ENCODE data around the gene LRMDA.

The LRMDA gene

DNA sequence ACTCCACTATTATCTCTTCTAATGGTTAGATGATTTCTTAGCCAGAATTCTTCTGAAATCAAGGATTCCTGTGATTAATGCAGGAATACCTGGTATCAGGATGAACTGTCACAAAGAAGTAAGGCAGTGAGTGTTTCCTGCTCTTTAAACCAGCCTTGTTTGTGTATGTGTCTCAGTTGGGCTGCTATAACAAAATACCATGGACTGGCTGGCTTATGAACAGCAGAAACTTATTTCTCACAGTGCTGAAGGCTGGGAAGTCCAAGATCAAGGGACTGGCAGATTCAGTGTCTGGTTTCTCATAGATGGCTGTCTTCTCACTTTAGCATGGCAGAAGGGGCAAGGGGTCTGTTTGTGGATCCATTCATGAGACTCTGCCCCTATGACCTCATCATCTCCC, 42.7 kb downstream of the LRMDA start:
- no peak for DNase-seq (ENCODE audit: low read depth)
- no peak overlapping the region for H3K4me3 ChIP-seq (ENCODE audit: low read depth, low read length)
- TF ChIP-seq, protein P1, sequence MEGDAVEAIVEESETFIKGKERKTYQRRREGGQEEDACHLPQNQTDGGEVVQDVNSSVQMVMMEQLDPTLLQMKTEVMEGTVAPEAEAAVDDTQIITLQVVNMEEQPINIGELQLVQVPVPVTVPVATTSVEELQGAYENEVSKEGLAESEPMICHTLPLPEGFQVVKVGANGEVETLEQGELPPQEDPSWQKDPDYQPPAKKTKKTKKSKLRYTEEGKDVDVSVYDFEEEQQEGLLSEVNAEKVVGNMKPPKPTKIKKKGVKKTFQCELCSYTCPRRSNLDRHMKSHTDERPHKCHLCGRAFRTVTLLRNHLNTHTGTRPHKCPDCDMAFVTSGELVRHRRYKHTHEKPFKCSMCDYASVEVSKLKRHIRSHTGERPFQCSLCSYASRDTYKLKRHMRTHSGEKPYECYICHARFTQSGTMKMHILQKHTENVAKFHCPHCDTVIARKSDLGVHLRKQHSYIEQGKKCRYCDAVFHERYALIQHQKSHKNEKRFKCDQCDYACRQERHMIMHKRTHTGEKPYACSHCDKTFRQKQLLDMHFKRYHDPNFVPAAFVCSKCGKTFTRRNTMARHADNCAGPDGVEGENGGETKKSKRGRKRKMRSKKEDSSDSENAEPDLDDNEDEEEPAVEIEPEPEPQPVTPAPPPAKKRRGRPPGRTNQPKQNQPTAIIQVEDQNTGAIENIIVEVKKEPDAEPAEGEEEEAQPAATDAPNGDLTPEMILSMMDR (IDR thresholded peaks at IDR 0.05; ENCODE audit: insufficient read depth, low read depth, low read length, missing control alignments), result no peak

DNA sequence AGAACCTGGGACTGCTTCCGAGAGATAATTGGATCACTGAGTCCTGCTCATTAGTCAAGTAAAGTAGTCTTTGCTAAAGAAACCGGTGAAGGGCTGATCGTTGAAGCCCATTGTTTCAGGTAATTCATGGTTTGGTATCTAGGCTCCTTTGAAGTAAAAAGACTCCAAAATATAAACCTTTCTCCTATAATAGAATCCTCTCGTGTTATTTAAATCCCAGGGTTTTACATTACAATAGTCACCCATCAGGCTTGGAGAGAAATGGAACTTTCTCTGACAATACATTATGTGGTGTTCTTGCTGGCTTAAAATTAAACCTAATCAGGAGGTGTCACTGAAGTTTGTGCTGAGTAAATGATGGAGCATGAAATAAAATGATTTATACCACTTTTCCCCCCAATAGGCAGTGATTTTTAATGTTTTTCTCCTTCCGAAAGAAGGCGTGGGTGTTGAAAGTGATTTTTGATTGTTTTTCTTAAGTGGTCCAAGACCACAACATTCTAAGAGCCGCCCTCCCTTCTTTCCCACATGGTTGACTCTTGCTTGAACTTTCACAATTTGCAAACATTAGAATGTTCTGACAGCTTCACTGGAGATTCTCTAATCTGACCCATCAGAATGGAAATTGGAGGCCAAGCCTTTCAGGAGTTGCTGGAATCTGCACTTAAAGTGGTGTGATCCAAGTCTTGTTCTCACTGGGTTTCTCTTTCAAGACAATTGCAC, 44.2 kb downstream of the LRMDA start:
- no peak for DNase-seq (ENCODE audit: low read depth)
- TF ChIP-seq, protein P1 (IDR thresholded peaks at IDR 0.05; ENCODE audit: insufficient read depth, low read depth, low read length, missing control alignments), result no peak
- H3K4me3 ChIP-seq (ENCODE audit: low read depth, low read length), result no peak overlapping the region

DNA sequence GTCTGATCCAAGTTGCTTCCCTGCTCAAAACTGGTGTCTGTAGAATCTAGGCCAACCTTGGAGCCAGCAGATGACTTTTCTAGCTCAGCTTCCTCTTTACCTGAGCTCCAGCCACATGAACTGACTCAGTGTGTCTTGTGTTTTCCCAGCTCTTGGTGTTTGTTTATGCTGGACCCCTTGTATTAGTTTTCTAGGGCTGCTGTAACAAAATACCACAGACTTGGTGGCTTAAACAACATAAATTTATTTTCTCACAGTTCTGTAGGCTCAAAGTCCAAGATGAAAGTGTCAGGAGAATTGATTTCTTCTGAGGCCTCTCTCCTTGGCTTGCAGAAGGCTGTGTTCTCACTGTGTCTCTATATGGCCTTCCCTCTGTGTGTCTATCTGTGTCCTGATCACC, 45.1 kb downstream of the LRMDA start:
- DNase-seq (ENCODE audit: low read depth), result no peak
- TF ChIP-seq, protein P1 (IDR thresholded peaks at IDR 0.05; ENCODE audit: insufficient read depth, low read depth, low read length, missing control alignments), result no peak
- H3K4me3 ChIP-seq (ENCODE audit: low read depth, low read length), result no peak overlapping the region

DNA sequence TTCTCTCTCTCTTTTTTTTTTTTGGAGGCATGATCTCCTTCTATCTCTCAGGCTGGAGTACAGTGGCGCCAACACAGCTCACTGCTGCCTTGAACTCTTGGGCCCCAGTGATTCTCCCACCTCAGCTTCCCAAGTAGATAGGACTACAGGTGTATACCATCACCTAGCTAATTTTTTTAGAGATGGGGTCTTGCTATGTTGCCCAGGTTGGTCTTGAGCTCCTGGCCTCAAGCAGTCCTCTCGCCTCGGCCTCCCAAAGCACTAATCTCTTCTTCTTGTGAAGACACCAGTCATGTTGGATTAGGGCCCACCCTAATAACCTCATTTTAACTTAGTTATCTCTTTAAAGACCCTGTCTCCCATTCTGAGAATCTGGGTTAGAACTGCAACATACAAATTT, 45.6 kb downstream of the LRMDA start:
- DNase-seq (ENCODE audit: low read depth), result no peak
- H3K4me3 ChIP-seq (ENCODE audit: low read depth, low read length), result no peak overlapping the region
- TF ChIP-seq, protein P1 (IDR thresholded peaks at IDR 0.05; ENCODE audit: insufficient read depth, low read depth, low read length, missing control alignments), result no peak

DNA sequence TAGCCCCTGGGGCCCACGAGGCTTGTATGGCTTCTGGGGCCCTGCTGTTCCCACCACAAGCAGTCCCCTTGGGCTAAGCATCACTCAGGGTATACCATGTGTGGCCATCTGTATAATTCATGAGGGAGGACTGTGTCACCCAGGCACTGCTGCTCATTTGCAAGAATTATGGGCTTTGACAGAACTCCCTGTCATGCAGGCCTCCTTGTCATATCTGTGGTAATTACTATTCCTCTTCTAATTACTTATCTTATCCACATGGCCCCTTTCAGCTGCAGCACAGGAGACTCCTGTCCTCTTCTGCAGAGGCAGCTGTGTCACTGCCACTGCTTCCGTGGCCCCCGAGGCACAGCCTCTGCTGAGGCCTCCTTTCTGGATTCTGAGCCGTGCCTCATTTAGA, 46.3 kb downstream of the LRMDA start:
- TF ChIP-seq, protein P1 (IDR thresholded peaks at IDR 0.05; ENCODE audit: insufficient read depth, low read depth, low read length, missing control alignments), result no peak

DNA sequence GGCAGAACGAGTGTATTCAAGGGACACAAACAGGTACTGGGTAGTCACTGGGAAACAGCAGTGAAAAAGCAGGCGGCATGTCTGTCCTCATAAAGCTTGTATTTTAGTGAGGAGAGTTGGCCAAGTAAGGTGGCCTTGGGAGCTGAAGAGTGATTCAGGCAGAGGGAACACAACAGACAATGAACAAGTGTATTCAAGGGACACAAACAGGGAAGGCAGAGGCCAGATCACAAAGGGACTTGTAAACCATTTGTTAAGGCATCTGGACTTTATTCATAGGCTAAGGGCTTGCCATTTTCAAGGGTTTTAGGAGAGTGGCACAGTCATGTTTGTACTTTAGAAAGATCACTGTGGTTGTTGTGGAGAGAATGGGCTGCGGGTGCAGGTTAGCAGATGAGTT, 49.0 kb downstream of the LRMDA start:
- no peak for DNase-seq (ENCODE audit: low read depth)
- TF ChIP-seq, protein P1 (IDR thresholded peaks at IDR 0.05; ENCODE audit: insufficient read depth, low read depth, low read length, missing control alignments), result no peak
- no peak overlapping the region for H3K4me3 ChIP-seq (ENCODE audit: low read depth, low read length)

More for the DNA sequence above, 46.3 kb downstream of the LRMDA start:
- DNase-seq (ENCODE audit: low read depth), result no peak
- H3K4me3 ChIP-seq (ENCODE audit: low read depth, low read length), result no peak overlapping the region

DNA sequence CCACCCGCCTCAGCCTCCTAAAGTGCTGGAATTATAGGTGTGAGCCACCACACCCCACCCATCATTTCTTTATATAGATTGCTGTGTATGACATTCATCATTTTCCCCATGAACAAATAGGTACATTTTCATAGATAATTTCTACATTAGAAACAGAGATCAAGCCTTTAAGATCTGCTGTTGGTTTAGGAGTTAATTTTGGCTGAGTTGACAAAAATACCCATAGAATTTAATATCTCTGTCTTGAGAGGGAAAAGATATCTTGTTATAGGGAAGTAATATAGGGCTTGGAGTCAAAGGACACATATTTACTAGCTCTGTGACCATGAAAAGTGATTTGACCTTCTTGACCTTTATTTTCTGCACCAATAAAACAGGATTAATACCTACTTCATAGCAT, 51.8 kb downstream of the LRMDA start:
- TF ChIP-seq, protein P1 (IDR thresholded peaks at IDR 0.05; ENCODE audit: insufficient read depth, low read depth, low read length, missing control alignments), result no peak
- H3K4me3 ChIP-seq (ENCODE audit: low read depth, low read length), result no peak overlapping the region
- no peak for DNase-seq (ENCODE audit: low read depth)
